ENCODE results near the gene RNF7. TPM values are rescaled to one million over a fixed set of nuclear protein-coding genes. Genes with fewer than 3 reads are reported as not detected.

Gene RNF7
- total RNA-seq, 1 experiment from 2014 or later = 126 TPM

GRCh38 chr3:141753399-141753798, 15.3 kb downstream of the RNF7 start:
- no peak overlapping the region for H3K27ac Mint-ChIP-seq

More at GRCh38 chr3:141753399-141753798, 15.3 kb downstream of the RNF7 start:
- Histone ChIP-seq H3K18ac (ENCODE audit: insufficient read length, low read depth, low read length) (no peak overlapping the region), H3K27ac (ENCODE audit: insufficient read length, low read depth, low read length) (no peak overlapping the region), H2BK5ac (ENCODE audit: insufficient read length, low read length) (no peak overlapping the region), H3K9me3 (ENCODE audit: control insufficient read depth, low read depth, low read length) (no peaks in the 10 kb centered on the region), H2BK15ac (ENCODE audit: low read depth, low read length) (no peak overlapping the region), H3K9ac (ENCODE audit: extremely low read depth, insufficient read length, low read length) (no peak overlapping the region), H4K20me1 (ENCODE audit: control insufficient read depth, insufficient read depth, insufficient read length) (no peaks in the 10 kb centered on the region), H3K23ac (ENCODE audit: insufficient read length, low read depth, low read length) (no peak overlapping the region), H3K4ac (ENCODE audit: low read depth, low read length) (no peak overlapping the region), H3K4me1 (ENCODE audit: insufficient read depth, low read length) (no peaks in the 10 kb centered on the region), H3T11ph (ENCODE audit: low read length) (no peak overlapping the region), H3K14ac (ENCODE audit: insufficient read depth, low read length) (no peak overlapping the region), H4K5ac (ENCODE audit: insufficient read length, low read depth, low read length) (no peak overlapping the region), H2AK5ac (ENCODE audit: insufficient read length, low read length) (no peak overlapping the region), H2BK12ac (ENCODE audit: insufficient read length, low read depth, low read length) (no peak overlapping the region), H3K79me2 (ENCODE audit: insufficient read depth, low read length) (no peaks in the 10 kb centered on the region), H4K91ac (ENCODE audit: insufficient read length, low read depth, low read length) (no peak overlapping the region), H3K4me2 (ENCODE audit: insufficient read depth, insufficient read length, low read length) (no peak overlapping the region), H4K8ac (replicated peaks; ENCODE audit: insufficient read length, low read depth, low read length) (no peak overlapping the region), H2BK120ac (ENCODE audit: low read depth, low read length, poor library complexity, severe bottlenecking) (no peak overlapping the region), H2AFZ (ENCODE audit: low read length) (no peak overlapping the region), H3K27me3 (ENCODE audit: insufficient read depth, low read length) (no peaks in the 10 kb centered on the region), H3K23me2 (ENCODE audit: insufficient read length, low read depth, low read length, poor library complexity, severe bottlenecking) (no peaks in the 10 kb centered on the region), H3K79me1 (ENCODE audit: insufficient read depth, low read depth, low read length, poor library complexity, severe bottlenecking) (no peaks in the 10 kb centered on the region), H2BK20ac (ENCODE audit: low read depth, low read length, poor library complexity, severe bottlenecking) (no peak overlapping the region), H3K56ac (ENCODE audit: insufficient read length, low read depth, low read length) (no peak overlapping the region)
- no peaks in the 10 kb centered on the region for H3K4me1 Mint-ChIP-seq
- no peaks in the 10 kb centered on the region for H3K27me3 Mint-ChIP-seq (ENCODE audit: low read depth)
- H3K9me3 Mint-ChIP-seq = no peaks in the 10 kb centered on the region
- no peak overlapping the region for H3K4me3 Mint-ChIP-seq
- H3K36me3 Mint-ChIP-seq (ENCODE audit: insufficient read depth in 1 of 3, low read depth in 3 of 3) = peaks cover 0 to 8% (median 0%) of the 10 kb centered on the region in 3 experiments; a peak in 1 of 7 replicates
- no CpG with 5 or more reads among the region's 3 CpGs for WGBS (ENCODE audit: extremely low coverage, insufficient read length, low lambda C conversion rate)
- DNase-seq = peak; percentile 39
- TF ChIP-seq, protein P1, sequence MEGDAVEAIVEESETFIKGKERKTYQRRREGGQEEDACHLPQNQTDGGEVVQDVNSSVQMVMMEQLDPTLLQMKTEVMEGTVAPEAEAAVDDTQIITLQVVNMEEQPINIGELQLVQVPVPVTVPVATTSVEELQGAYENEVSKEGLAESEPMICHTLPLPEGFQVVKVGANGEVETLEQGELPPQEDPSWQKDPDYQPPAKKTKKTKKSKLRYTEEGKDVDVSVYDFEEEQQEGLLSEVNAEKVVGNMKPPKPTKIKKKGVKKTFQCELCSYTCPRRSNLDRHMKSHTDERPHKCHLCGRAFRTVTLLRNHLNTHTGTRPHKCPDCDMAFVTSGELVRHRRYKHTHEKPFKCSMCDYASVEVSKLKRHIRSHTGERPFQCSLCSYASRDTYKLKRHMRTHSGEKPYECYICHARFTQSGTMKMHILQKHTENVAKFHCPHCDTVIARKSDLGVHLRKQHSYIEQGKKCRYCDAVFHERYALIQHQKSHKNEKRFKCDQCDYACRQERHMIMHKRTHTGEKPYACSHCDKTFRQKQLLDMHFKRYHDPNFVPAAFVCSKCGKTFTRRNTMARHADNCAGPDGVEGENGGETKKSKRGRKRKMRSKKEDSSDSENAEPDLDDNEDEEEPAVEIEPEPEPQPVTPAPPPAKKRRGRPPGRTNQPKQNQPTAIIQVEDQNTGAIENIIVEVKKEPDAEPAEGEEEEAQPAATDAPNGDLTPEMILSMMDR (conservative IDR thresholded peaks at IDR 0.05) = no peak
